HG03342 (cell line): ENCODE results near the gene ARID1B.

ENCODE experiments used
- ATAC-seq: cut with Tn5 transposase; IDR thresholded peaks from one replicate; pipeline ENCODE4 v1.9.1; 2021; ENCODE audit warnings: mild to moderate bottlenecking, moderate library complexity; ENCODE audit not compliant: unreplicated experiment

ARID1B gene

DNA sequence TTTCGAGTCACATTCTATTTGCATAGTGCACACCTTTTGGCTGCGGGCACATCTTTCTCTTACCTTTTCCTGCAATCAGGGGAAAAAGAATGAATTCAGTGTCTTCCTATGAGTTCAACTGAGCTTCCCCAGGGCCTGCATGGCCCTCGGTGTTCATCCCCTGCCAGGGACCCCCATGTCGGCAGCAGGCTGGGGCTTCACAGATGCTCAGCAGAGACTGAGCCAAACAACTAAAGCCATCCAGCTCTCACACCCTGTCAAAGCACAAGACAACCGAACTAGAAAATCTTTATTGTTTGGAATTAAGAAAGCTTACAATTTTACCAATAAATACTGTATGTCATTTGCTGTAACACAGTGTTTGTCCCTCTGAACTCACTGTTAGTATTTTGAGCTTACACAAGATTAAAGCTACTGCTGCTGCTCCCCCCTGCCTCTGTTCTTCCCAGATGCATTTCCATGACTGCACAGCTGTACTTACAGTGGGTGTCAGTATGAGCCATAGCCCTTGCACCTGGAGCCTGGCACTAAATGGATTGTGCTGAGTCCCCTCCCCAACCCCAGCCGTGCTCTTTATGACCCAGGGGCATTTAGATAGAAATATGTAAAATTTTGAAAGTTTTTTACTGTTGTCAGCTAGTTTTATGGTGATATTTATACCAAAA, 340.4 kb downstream of the ARID1B start:
- no peak for ATAC-seq

DNA sequence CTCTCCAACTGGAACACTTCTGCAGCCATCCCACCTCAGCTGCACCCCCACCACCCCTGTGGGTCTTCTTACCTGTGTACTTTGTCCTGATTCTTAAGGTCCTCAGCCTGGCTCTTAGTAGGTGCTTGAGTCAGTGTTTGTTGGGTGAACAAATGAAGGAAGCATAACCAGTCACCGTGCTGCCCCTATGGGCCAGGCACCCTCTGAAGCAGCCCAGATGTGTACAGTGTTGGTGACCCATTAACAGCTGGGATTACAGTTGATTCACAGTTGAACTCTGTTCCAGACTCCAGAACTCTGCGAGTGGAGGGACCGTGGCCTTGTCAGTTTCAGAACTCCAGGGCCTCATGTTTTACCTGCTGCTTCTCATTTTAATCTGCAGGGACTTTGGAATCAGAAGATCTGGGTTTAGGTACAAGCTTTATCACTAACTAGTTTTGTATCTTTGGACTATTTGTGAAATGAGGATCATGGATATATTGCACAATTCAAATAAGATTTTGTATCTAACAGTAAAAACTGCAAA, 342.4 kb downstream of the ARID1B start:
- ATAC-seq, result no peak

DNA sequence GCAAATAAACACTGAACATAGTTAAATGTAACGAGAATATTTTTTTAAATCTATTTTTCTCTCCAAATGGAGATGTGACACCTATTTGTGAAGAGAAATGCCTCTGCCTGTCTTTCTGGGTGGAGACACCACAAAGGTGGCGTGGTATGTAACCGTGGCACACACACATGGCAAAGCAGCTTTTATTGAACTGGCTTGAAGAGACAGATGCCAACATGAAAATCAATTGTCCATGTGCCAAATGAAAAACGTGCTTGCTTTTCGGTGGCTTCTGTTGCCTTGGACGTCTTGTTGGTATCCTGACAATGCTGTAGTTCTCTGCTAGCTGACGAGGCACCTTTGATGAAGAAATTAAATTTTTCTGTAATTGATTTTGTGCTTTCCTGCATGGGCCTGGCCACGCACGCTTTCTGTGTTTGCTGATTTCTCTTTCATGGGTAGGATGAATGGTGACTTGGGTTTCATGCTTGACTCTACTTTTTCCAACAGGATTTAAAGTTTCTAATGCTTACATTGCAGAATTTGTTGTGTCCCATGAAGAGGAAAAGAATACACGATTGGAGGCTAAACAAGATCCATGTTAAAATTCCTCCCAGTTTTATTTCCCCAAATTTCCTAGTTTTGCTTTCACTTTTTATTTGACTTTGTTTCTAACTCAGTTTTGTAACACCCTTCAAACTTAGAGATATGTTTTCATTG, 343.5 kb downstream of the ARID1B start:
- no peak for ATAC-seq

DNA sequence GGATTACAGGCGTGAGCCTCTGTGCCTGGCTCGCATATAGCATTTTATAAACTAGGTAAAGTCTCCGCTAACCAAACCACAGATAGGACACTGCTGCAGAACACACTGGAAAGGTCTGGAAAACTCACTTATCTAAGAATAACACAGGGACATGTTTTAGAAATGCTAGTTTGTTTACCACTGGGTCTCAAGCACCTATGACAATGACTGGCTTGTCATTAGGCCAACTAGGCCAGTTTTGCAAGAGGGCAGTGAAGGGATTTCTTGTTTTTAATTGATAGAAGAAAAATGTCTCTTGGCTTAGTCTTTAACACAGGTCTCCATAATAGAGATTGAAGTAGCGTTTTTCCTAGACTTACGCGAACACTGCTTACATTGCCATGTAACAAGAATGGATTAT, 344.7 kb downstream of the ARID1B start:
- no peak for ATAC-seq

DNA sequence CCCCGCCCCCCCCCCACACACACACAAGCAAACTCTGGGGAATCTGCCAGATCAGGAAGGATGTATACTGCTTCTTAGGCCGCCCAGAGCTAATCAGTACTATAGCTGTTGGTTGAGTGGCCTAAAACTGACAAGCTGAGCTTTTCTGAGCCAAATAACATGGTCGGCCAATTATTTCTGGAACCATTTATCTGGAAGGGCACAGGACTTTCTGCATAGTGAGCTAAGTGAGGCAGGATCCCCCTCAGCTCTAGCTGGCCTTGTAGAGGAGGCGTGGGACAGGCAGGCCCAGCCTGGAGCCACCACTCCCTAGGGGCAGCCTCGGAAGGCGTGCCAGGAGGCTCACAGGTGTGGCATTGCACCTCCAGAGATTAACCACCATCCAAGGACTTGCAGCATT, 346.1 kb downstream of the ARID1B start:
- no peak for ATAC-seq

DNA sequence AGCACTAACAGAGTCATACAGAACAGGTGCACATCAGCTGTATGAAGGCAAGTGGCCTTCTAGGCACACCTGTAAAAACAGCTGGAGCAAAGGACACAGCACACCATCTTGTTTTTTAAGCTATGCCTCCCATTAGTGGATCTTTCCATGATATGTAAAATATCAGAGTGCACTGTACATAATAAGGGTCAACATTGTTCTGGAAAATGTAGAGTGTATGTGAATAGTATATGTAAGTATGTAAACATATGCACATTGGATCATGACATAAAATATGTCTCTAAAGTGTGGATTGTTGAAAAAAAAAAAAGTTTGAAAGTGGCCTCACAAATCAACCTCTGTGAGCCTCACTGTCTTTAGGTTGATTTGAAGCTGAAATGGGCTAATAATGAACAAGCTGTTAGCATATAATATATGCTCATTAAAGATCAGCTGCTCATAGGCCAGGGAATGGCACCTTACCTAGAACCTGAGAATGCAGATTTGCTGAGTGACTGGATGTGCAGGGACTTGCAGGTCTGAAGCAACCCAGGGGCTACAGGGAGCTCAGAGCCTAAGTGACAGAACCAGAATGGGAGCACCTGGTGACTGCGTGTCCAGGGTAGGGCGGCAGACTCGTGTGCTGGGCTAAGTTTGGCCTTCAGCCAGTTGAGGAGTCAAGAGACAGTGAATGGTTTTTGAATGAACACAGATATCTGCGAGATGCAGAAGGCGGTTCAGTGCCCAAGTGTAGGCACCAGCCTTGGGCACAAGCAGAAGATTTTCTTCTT, 347.5 kb downstream of the ARID1B start:
- ATAC-seq, result no peak

DNA sequence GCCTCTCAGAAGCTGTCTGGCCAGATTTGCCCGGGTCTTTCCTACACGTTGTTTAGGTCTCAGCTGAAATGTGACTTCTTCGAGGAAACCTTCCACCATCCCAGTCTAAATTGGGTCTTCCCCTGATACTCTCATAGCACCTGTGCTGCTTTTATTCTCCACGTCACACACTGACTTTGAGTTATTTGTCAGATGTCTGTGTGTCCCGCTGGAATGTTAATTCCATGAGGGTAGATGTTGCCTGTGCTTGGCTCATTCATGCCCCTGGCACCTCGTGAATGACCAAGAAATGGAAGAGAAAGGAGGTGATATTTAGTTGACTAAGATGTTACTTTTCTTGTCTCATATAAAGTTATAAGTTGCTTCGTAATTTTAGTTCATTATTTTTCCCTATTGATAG, 348.4 kb downstream of the ARID1B start:
- ATAC-seq, result no peak

DNA sequence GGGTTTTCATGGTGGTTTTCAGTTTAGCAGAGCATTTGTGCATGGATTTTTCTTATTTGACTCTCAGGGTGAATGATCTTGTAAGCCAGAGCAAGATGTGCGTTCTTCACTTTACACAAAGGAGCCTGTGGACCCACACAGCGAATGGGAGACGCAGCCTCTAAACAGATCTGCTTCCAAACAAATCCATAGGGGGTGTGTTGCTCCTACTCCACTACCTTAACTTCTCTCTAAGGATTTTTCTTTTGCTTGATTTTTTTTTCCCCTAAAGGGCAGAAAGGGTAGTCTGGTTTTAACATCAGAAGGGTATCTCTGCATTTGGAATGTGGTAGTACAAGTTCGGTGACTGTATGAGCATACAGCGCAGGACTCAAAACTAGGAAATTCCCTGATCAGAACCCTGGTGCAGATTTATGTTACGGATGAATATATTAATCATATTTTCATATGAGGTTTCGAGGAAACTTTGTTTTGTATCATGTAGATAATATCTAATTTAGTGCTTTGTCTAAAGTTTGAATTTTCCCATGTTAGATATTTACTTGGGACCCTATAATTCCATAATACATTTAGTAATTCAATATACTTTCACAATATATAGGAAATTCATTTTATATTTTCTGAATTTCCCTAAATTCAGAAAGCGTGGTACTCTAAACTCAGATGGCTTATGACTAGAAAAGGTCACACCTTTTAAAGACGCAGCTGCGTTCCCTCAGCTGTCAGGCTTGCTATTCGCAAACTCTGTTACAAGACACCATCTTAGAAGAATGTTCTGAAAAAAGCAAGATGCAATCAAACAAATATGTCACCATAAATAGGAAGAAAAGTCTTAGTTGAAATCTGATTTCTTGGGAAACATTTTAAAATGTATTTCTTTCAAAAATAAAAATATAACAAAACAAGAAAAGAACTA, 349.3 kb downstream of the ARID1B start:
- no peak for ATAC-seq

DNA sequence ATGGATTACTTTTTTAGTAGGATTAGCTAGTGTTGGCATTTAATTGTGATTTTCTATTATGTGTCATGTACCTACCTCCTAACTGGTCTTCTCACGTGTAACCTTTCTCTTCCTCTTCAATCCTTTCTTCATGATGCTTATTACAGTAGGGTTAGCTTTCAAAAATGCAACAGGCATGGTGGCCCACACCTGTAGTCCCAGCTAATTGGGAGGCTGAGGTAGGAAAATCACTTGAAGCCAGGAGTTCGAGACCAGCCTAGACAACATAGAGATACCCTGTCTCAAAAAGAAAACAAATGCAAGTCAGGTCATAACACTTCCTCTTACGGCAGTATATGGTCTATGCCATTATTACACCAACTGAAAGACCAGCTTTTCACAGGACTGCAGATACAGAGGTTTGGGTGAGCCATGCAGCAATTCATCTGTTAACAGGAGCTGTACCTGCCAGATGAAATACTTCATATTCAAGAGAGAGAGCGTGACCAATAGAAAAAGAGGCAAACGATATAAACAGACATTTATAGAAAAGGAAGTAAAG, 351.1 kb downstream of the ARID1B start:
- no peak for ATAC-seq

DNA sequence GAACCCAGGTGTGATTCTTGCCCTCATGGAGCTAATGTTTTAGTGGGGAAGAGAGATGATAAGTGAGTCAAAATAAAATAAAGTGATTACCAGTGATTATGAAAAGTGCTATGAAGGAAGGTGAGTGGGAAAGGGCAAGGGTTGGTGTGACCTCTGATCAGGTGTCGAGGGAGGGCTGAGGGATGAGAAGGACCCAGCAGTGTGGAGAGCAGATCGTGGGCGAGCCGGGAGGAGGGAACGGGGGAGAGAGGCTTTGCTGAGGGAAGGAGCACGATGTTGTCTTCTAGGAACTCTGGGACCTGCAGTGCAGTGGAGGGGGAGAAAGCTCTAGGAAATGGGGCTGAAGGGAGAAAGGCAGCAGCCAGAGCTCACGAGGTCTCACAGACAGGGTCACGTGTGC, 354.1 kb downstream of the ARID1B start:
- ATAC-seq, result no peak

DNA sequence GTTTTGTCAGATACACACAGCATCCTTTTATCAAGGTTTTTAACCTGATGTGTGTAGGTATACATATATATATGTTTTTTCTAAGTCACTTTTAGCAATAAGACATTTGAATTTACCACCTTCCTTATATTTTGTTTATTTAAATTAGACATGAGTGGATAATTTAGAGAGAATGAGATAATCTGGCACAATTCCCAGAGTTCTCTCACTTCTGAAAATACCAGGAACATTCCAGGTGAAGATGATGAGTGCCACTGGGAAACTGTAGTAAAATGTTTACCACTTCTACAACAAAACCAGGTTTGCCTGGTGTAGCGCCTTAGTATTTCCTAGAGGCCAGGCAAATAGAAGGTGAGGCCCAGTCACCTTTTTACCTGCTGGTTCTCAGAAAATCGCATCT, 356.7 kb downstream of the ARID1B start:
- no peak for ATAC-seq

DNA sequence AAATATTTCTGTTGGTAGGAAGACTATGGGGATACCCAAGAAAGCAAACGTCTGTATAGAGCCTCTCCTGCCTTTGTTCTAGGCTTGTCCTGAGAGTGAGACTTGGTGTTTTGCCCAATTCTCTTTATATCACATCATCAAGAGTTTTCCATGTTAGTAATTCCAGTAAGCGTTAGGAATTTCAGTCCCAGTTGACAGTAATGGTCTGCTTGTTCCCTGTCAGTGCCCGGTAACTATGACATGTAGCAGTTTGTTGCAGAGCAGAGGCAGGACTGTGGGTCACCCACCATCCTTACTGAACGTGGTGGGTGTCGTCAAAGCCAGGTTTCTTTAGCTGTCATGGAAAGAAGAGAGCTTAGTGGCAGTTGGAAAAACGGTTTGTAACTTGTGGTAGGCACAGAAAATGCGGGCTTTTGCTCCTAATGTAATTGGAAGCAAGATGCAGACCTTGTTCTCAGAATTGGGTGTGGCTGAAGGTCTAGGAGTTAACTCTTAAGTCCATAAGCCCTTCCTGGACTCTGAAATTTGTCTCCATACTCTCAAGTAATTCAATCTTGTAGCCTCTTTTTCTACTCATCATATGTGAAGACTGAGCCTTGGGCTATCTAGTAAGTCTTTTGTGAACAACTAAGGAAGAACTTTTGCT, 357.3 kb downstream of the ARID1B start:
- no peak for ATAC-seq

DNA sequence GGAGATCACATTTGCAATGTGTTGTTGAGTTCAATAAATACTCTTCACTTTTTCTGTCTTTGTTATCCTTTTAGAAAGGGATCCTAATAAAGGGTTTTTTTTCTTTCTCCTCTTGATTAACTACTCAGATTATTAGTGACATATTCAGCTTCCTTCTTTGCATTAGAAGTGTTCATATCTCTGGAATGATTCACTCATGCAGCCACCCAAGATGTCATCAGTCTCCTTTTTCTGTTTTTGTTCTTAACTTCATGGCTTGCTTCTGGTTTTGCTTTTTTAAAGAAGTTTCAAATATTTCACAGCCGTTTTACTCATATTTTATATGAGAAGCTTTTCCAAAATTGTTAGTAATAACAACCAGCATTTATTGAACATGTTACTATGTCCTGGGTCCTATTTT, 358.5 kb downstream of the ARID1B start:
- ATAC-seq, result no peak

DNA sequence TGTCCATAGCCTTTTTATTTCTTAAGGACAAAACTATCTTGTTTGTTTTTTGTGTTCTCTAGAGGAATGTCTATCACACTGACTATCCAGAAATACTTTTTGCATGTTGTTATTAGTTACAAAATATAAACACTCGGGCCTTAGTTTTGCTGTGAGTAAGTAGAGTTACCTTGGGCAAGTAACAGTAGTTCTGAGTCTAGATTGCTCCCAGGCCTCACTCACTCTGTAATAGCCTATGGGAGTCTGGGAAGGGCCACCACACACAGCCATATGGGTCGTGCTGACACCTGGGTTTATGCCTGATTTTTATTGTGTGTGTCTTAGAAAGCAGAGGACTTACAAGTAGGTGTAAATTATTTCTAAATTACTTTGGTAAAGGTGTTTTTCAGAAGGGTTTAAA, 360.3 kb downstream of the ARID1B start:
- no peak for ATAC-seq

DNA sequence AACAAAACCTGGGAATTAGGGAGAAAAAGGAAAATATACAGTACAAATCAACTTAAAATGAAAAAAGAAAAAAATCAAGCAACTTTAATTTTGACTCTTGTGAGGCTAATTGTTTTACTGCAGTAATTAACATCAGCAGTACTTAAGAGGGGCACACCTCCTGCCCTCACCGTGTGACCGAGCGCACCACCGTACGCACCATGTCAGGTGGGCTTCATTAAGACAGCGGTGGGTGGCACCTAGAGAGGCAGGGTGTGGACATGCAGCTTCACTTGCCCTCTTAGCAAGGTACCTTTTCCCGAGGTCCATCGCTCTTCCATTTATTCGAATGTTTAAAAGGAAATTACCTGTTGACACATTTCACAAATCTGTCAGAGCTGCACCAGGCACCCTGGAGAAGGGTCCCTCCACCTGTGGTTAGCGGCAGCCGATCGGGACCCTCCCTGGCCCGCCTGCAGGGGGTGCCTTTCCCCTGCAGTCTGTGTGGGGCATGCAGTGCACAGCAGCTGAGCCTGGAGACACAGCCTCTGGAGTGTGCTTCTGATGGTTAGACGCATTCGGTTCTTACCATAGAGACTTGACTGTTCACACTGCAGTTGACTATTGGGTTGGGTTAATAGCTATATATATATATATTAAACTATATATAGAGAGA, 362.0 kb downstream of the ARID1B start:
- no peak for ATAC-seq

DNA sequence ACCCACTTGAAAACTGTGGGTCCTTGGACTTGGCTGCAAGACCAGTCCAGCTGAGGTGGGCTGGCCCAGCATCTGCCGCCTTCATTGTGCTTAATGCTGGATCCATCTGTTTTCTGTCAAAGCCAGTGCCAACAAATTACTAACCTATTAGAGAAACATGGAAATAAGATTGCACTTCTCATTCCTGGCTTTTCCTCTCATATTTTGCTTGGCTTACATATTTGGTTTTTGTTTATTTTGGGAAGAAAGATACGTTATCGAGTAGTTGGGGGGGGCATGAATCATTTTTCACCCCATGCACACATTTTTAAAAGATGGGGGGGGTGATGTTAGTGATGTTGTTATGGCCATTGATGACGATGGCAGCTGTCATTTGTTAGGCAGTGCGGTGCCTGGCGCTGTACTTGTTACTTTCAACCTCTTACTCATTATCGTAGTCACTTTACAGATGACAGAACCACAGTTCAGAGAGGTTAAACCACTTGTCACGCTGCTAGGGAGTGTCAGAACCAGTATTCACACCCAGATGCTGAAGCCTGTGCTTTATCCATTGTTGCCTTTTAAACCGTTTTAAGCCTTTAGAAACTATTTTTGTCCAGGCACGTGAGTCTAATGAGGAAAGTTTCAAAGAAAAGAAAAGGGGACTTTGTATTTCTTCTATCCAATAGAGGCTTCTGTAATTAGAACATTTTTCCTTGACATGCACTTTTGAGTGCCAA, 366.2 kb downstream of the ARID1B start:
- ATAC-seq, result no peak

DNA sequence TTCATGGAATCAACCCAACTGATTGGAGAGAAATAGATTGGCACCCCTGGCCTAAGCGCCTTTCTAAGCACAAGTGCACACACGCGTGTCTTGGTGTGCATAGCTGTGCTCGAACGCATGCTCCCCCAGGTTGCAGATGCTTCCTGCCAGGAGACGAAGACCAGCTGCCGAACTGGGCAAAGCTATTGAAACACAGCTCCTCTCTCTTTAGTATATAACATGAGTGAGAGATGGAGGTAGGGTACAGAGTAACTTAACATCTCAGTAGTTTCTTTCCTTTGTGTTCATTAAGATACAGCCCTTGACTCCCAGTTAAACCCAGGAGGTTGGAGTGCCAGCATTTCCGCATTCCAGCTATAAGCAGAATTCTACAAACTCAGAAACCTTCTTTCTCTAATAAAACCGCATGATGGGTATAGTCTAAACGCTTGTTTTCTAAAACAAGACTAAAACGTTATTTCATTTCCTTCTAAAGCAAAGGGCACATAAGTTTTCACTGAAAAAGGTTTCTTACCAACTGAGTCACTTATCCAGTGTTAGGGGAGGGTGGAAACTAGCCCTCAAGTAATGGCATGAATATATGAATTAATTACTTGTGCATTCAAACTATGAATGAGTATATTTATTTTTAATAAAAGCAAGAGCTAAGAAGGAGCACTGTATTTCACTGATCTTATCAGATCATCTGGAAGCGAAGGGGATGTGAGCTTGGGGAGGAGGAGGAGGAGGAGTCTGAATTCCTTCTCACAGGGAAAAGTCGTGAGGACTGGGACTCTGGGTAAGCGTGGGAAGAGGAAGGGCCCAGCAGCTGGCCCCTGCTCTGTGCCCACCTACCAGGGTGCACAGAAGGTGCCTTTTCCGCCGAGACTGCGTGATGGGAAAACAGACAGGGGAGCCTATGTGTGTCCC, 367.0 kb downstream of the ARID1B start:
- ATAC-seq, result no peak
